Measurements from ENCODE around the gene PEX16. TPM values are rescaled to one million over a fixed set of nuclear protein-coding genes. Genes with fewer than 3 reads are reported as not detected.

PEX16 gene
- polyA plus RNA-seq, 1 donor from 2014 or later: 61.1 TPM

DNA sequence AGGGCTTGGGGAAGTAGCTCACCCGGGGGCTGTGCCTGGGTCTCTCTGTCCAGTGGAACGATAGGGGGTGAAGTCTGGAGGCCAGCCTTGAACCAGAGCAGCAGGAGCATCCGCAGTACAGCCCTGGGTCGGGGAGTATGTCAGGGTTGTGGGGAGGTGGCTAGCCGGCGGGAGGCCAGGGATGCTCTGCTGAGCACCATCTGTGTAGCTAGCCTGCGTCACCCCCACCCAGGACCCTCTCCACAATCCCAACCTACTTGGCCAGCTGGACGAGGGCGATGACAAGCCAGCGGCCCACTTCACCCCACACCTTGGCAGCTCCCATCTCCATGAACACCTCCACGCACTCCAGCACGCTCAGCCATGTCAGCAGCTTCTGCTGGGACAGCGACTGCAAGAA is 2.2 kb downstream of the PEX16 start:
- no peaks in the 10 kb centered on the region for H3K36me3 ChIP-seq (ENCODE audit: insufficient read depth, low read length)
- H3F3A ChIP-seq (ENCODE audit: insufficient read depth, low read length, poor library complexity, severe bottlenecking): peaks cover 8% of the 10 kb centered on the region
- H3K9ac ChIP-seq (ENCODE audit: low read length): no peak overlapping the region
- no peak overlapping the region for H2AFZ ChIP-seq (ENCODE audit: low read depth, low read length)
- H4K20me1 ChIP-seq (ENCODE audit: insufficient read depth): no peaks in the 10 kb centered on the region
- no peaks in the 10 kb centered on the region for H3K9me3 ChIP-seq (ENCODE audit: low read length)
- H3K27me3 ChIP-seq (ENCODE audit: insufficient read depth, low read depth, low read length): no peaks in the 10 kb centered on the region
- H3K4me2 ChIP-seq (ENCODE audit: low read length): no peak overlapping the region
- peaks cover 6% of the 10 kb centered on the region for H3K79me2 ChIP-seq (replicated peaks; ENCODE audit: insufficient read depth, low read length)
- no peak overlapping the region for H3K27ac ChIP-seq (ENCODE audit: low read length)
- TF ChIP-seq, protein P1, sequence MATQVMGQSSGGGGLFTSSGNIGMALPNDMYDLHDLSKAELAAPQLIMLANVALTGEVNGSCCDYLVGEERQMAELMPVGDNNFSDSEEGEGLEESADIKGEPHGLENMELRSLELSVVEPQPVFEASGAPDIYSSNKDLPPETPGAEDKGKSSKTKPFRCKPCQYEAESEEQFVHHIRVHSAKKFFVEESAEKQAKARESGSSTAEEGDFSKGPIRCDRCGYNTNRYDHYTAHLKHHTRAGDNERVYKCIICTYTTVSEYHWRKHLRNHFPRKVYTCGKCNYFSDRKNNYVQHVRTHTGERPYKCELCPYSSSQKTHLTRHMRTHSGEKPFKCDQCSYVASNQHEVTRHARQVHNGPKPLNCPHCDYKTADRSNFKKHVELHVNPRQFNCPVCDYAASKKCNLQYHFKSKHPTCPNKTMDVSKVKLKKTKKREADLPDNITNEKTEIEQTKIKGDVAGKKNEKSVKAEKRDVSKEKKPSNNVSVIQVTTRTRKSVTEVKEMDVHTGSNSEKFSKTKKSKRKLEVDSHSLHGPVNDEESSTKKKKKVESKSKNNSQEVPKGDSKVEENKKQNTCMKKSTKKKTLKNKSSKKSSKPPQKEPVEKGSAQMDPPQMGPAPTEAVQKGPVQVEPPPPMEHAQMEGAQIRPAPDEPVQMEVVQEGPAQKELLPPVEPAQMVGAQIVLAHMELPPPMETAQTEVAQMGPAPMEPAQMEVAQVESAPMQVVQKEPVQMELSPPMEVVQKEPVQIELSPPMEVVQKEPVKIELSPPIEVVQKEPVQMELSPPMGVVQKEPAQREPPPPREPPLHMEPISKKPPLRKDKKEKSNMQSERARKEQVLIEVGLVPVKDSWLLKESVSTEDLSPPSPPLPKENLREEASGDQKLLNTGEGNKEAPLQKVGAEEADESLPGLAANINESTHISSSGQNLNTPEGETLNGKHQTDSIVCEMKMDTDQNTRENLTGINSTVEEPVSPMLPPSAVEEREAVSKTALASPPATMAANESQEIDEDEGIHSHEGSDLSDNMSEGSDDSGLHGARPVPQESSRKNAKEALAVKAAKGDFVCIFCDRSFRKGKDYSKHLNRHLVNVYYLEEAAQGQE (IDR thresholded peaks at IDR 0.05; ENCODE audit: borderline replicate concordance): no peak
- no peak for TF ChIP-seq POLR2AphosphoS5 (IDR thresholded peaks at IDR 0.05)
- no peak for TF ChIP-seq TAF1 (IDR thresholded peaks at IDR 0.05; ENCODE audit: low read depth)
- H3K4me3 ChIP-seq (ENCODE audit: low read length): no peak overlapping the region
- H3K9me2 ChIP-seq (ENCODE audit: insufficient read depth, low read length): no peaks in the 10 kb centered on the region

DNA sequence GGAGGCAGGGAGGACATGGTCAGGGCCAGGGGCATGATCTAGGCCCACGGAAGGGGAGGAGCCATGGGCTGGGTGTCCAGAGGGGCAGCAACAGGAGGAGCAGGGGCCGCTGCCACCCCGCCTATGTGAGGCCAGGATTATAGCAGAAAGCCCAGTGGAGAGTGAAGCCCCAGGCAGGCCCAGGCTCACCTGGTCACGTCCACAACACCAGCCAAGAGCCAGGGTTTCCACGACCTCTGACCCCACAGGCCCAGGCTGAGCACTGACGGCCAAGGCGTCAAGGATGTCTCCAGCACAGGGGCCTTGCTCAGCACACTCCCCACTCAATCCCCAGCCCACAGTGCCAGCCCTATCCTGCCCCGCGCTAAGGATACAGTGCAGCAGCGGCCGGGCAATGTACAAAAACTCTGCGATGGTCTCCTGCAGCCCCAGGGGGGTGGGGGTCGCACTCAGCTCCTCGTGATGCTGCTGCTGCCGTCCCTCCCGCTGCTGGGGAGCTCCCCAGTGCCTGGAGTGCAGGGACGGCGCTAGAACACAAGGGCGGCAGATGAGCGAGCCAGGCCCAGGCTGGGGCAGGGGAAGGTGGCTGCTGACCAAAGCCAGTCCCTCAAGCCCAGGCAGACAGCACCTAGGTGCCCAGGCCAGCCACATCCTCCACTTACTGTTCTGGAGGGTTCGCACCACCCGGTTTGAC is 3.6 kb downstream of the PEX16 start:
- Histone ChIP-seq H3F3A (ENCODE audit: insufficient read depth, low read length, poor library complexity, severe bottlenecking) (peaks cover 8% of the 10 kb centered on the region), H3K27me3 (ENCODE audit: insufficient read depth, low read depth, low read length) (no peaks in the 10 kb centered on the region), H3K9me3 (ENCODE audit: low read length) (no peaks in the 10 kb centered on the region), H3K79me2 (replicated peaks; ENCODE audit: insufficient read depth, low read length) (peaks cover 6% of the 10 kb centered on the region), H3K9me2 (ENCODE audit: insufficient read depth, low read length) (no peaks in the 10 kb centered on the region), H4K20me1 (ENCODE audit: insufficient read depth) (no peaks in the 10 kb centered on the region), H3K36me3 (ENCODE audit: insufficient read depth, low read length) (no peaks in the 10 kb centered on the region), H3K9ac (ENCODE audit: low read length) (no peak overlapping the region), H3K27ac (ENCODE audit: low read length) (no peak overlapping the region), H3K4me2 (ENCODE audit: low read length) (no peak overlapping the region), H3K4me3 (ENCODE audit: low read length) (no peak overlapping the region), H2AFZ (ENCODE audit: low read depth, low read length) (no peak overlapping the region)
- TF ChIP-seq RAD21 (conservative IDR thresholded peaks at IDR 0.05) (no peak), MXI1 (conservative IDR thresholded peaks at IDR 0.05; ENCODE audit: poor library complexity, severe bottlenecking) (no peak), EZH2 (IDR thresholded peaks at IDR 0.05; ENCODE audit: borderline replicate concordance, insufficient read depth, low read length, poor library complexity, severe bottlenecking) (no peak), EP300 (conservative IDR thresholded peaks at IDR 0.05; ENCODE audit: poor library complexity, severe bottlenecking) (no peak), TAF1 (IDR thresholded peaks at IDR 0.05; ENCODE audit: low read depth) (no peak), SMC3 (conservative IDR thresholded peaks at IDR 0.05; ENCODE audit: poor library complexity) (no peak), POLR2AphosphoS5 (IDR thresholded peaks at IDR 0.05) (no peak)
- TF ChIP-seq, protein P2, sequence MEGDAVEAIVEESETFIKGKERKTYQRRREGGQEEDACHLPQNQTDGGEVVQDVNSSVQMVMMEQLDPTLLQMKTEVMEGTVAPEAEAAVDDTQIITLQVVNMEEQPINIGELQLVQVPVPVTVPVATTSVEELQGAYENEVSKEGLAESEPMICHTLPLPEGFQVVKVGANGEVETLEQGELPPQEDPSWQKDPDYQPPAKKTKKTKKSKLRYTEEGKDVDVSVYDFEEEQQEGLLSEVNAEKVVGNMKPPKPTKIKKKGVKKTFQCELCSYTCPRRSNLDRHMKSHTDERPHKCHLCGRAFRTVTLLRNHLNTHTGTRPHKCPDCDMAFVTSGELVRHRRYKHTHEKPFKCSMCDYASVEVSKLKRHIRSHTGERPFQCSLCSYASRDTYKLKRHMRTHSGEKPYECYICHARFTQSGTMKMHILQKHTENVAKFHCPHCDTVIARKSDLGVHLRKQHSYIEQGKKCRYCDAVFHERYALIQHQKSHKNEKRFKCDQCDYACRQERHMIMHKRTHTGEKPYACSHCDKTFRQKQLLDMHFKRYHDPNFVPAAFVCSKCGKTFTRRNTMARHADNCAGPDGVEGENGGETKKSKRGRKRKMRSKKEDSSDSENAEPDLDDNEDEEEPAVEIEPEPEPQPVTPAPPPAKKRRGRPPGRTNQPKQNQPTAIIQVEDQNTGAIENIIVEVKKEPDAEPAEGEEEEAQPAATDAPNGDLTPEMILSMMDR (IDR thresholded peaks at IDR 0.05; ENCODE audit: poor library complexity, severe bottlenecking): no peak
- TF ChIP-seq, protein P1 (IDR thresholded peaks at IDR 0.05; ENCODE audit: borderline replicate concordance): no peak
